AML-193 (cell line): ENCODE measurements around the gene FXYD1.
A peak's percentile ranks its signal among the peaks of the same experiment; 100 is the strongest.

Source experiments
- DNase-seq, 2 experiments: peaks; one replicate each; lab custom pipeline; 2025; lab: John Stamatoyannopoulos, UW

FXYD1 gene

DNA sequence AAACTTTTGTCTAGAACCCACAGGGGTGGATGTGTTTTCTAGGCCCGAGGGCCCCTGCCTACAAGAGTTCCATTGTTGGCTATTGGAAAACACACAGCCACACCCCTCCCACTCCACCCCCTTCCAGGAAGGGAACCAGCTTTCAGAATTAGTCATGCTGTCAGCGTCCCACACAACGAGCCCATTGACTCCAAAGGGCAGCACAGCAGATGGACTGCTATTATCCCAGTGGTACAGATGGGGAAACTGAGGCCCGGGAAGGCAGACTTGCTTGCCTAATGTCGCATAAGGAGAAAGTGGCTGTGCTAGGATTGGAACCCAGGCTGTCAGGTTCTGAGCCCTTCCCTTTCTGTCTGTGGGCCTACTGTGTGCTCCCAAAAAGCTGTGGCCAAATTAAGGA lies 31.1 kb upstream of the FXYD1 start:
- no peak for DNase-seq

DNA sequence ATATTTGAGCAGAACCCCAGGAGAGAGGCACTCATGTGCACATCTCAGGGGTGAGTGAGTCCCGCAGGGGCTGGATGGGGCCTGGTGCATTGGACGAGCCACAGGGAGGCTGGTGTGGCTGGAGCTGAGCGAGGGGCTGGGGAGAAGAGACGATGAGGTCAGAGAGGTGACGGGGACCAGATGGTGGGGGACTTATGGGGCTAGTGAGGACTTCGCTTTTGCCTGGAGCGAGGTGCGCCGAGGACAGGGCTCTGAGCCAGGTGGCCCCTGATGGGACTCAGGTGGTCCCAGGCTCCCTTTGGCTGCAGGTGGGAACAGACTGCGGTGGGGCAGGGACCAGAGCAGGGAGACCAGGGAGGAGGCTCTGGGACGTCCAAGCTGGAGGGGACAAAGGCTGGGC lies 29.9 kb upstream of the FXYD1 start:
- no peak for DNase-seq

DNA sequence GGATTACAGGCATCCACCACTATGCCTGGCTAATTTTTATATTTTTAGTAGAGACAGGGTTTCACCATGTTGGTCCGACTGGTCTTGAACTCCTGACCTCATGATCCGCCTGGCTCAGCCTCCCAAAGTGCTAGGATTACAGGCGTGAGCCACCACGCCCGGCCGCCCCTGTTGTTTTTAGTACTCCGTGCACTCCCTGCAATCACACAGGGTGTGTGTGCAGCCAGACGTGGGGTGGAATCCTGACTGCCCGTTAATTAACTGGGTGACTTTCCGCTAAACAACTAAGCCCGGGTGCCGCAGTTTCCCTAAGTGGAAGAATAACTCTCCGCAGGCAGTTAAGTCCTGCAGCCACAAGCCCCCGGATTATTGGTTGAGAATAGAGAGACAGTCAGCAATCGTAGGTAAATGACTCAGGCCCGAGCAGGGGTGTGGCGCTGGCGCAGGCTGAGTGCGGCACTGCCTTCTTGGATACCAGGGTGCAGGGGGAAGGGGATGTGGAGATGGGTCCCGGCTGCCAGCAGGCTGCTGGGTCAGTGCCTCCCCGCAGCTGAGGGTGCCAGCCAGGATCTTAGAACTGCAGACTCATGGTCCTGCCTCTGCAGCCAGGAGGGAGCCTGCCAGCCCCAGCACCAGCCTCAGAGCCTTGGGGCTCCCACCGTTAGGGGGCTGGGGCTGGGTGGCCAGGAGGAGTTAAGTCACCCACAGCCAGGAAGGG lies 29.1 kb upstream of the FXYD1 start:
- no peak for DNase-seq

DNA sequence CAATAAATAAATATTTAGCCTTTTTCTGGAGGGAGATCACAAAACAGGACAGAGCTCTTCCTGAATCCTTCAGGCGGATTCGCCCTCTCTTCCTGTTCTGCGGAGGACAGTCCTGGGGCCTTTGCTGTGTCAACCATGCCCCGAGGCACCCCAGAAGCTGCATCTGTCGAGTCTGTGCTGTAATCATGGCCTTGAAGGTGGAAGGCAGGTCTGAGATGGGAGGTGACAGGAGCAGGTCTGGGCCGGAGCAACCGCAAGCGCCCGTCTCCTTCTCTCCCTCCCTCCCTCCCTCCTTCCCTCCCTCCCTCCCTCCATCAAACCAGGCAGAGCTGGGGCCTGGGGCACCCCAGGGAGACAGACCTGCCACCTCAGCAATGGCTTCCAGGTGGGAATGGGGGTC lies 27.6 kb upstream of the FXYD1 start:
- no peak for DNase-seq

DNA sequence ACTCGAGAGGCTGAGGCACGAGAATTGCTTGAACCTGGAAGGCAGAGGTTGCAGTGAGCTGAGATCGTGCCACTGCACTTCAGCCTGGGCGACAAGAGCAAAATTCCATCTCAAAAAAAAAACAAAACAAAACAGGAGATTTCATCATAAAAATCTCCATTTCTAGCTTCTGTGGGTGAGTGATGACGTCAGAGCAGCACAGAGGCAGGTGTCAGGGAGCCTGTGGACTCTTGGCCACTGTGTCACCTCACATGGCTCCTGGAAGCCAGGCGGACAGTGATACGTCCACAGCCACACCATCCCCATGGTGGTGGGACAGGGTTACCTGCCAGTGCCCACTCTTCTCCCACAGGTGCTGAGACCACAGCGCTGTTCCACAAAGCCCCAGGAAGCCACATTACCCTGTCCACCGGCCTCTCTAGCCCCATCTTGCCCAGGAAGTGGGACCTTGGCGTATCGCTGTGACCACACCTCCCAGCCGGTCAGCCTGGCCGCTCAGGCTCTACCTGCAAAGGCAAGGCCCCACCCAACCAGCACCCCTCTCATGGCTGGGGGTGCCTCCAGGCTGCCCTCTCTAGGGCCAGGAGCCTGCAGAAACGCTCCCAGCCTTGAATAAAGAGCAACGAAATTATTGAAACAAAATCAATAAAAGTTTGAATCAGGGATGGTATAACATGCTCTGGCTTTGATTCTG lies 25.5 kb upstream of the FXYD1 start:
- DNase-seq, result no peak

DNA sequence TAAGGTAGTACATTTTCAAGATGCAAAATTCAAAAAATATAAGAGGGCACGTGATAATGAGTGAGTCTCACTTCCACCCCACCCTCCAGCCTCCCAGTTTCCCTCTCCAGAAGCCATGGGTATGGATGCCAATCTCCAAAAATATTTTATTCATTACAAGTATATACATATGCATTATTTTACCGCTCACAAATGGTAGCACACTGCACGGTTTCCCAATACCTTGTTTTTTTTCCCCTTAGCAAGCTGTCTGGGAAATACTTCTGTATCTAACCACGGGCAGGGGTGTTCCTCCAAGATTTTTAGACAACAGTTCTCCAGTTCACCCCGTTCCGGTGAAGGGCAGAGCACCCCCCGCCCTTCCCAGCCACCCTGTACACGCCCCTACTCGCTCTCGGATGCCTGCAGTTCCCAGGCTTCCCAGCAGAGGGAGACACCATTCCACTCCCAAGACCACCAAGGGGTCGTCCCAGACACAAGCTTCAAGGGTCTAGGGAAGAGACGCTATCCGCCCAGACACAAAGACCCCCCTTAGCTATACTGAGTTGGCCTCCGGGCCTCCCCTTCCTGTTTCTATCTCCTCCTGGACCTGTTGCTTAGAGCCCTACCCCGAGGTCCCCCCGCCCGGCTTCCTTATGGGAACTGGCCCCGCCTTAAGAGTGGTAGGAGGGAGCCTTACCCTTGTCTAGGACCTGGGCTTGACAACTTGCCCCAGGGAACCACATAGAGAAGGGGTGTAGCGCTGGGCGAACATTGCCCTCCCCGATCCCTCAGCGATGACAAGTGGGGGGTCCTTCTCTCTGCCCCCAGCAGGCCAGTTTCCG lies 24.1 kb upstream of the FXYD1 start:
- DNase-seq, result peak; percentile 3 to 10

DNA sequence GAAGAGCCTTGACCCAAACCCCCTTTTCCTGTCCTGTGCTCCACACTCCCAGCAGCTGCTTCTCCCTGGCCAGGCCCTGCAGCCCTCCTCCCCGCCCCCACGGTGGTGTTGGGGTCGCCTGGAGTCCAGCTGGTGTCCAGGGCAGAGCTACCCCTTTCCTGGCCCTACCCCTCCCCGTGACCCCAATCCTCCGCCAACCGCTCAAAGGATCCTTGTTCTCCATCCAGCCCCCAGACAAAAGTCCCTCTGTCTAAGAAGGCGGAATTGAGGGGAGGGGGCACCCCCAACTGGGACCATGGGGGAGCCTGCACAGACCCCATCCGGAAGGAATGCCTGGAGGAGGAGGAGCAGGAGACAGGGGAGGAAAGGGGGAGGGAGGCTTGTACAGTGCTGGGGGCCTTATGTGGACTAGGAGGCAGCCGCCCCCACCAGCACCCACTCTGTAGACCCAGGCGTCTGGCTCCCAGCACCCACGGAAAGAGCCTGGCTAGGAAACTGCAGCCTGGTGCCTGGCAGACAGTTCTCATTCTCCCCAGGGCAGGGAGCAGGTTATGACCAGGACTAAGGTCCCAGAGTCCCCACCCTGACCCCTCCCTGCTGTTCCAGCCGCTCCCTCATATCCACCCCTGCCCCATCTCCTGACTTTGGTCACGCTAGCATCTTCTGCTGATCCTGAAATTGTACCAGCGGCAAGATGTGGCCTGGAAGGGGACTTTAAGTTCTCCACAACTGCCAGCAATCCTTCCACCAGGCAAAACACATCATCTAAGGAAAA lies 23.3 kb upstream of the FXYD1 start, which contains the start of gene FXYD3:
FXYD3 (plus strand) TSS at position 647 of the 775 bp plus-strand sequence. CDS start 3,554 bp downstream, outside the sequence.
- DNase-seq, result no peak

DNA sequence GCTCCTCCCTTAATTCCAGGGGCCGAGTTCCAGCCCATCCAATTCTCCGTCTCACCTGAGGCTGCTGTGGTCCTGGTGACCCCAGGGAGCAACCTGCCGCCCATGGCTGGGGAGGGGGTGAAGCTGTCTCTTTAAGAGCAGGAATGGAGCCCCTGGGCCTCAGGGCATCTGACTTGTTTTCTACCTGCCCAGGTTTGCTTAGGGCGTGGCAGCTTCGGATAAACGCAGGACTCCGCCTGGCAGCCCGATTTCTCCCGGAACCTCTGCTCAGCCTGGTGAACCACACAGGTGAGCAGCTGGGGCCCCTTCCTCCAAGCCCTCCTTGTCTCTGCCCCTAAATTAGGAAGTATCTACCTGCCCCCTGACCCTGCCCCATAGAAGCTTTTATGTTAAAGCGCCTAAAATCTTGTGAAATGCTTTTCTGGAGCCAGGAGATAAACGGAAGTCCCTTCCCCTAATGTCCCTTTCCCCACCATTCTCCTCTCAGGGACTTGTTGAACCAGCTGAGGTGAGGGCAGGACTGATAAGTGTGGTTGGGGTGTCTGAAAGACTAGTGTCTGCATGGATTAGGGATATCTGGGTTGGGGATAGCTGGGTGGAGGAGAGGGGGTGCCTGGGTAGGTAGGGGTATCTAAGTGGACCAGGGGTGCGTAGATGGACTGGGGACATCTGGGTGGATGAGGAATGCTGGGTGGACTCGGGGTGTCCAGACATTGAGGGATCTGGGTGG lies 22.4 kb upstream of the FXYD1 start:
- no peak for DNase-seq

DNA sequence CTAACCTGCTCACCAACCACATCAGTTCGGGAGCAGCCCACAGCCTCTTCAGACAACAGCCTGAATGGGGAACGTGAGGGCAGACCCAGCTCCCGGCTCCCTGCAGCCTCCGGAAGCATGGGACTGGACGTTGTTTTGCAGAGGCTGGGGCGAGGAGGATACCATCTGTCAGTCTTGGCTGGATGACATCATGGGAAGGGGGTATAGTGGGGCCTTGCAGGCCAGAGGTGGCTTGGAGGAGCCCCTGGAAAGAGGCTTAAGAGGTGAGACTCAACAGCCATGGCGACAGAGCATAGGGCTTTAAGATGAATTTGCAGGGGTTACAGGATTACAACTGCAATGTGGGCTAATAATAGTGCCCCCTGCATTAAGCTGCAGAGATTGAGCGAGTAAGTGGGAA lies 21.5 kb upstream of the FXYD1 start:
- DNase-seq, result no peak

DNA sequence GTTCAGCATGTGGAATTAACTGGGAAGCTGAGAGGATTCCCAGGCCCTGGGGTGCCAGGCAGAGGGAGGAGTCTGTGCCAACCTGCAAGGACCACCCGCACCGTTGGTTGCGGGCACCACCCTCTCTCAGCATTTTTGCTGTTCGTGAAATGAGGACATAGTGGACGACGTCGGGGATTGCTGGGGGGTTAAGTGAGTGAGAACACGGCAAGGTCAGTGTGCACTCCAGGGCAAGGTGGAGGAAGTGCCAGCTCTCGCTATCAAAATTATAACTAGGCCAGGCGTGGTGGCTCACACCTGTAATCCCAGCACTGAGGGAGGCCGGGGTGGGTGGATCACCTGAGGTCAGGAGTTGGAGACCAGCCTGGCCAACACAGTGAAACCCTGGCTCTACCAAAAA lies 20.8 kb upstream of the FXYD1 start:
- DNase-seq, result no peak

DNA sequence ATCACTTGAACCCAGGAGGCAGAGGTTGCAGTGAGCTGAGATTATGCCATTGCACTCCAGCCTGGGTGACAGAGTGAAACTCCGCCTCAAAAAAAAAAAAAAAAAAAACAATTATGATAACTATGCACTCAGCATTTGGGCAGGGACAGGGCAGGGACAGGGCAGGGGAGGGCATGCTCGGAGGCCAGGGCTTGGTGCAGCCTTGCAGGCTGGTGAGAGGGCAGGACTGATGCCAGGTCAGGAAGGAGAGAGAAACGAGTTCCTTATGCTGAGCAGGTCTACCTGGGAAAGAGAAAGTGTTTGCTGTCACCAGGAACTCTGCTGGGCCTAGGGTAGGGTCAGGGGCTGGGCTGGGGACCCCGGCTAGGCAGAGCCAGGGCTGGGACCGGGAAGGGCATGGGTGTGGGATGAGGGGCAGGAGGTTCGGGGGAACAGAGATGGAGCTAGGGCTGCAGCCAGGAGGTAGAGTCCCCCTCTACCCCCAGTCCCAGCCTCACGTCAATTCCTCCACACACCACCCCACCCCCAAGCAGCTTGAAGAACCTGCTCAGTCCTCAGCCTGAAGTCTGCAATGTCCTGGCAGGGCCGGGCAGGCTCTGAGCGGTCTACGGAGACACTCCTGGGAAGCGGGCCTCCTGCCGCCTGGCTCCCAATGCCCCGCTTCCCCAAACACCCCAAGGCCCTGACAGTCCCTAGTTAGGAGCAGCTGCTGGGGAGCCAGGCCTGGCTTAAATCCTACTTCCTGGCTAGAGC lies 20.2 kb upstream of the FXYD1 start:
- DNase-seq, result no peak

DNA sequence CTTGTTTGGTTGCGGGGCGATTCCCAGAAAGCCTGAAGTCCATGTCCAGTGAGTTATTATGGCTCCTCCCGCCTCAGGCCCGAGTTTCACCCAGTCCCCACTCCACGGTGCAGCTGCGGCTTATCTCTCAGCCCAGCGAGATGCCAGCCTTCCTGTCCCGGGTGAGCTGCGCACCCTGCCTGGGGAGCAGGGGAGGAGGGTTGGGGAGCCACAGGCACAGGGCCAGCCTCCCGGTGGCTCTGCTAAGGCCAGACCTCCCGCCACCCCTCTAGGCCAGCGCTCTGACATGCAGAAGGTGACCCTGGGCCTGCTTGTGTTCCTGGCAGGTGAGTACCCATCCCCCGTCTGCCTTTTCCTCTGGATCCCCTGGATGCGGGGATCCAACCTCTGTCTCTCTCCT lies 19.5 kb upstream of the FXYD1 start:
- DNase-seq, result no peak

DNA sequence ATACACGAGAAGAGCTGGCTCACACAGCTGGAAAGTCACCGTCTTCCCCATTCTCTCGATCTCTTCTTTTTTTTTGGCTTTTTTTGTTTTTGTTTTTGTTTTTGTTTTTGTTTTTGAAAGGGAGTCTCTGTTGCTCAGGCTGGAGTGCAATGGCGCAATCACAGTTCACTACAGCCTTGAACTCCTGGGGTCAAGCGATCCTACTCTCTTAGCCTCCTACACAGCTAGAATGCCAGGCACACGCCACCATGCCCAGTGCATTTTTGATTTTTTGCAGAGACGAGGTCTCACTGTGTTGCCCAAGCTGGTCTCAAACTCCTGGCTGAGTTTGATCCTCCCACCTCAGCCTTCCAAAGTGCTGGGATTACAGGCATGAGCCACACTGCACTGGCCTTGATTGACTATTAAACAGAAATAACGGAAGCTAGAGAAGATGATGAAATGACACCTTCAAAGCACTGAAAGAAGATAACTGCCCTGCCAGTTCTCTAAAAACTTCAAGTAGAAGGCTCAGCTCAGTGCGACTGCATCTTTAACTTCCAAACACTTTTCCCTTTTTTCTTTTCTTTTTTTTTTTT lies 19.0 kb upstream of the FXYD1 start:
- DNase-seq, result no peak

DNA sequence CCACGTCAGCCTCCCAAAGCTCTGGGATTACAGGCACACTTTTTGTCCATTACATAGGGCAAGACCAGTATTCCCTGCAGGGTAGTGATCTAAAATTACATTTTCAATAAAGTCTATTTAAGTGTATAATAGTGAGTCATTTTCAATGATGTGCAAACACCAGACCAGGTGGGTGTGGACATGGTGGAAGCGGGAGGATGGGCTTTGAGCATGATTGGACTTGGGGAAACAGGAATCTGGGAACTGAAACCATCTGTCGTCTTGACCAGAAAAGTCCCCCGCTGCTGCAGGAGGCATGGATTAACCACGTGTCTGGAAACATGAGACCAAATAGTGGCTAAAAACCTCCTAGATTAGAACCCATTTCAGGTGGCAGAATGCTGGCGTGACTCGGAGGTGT lies 18.1 kb upstream of the FXYD1 start:
- no peak for DNase-seq

DNA sequence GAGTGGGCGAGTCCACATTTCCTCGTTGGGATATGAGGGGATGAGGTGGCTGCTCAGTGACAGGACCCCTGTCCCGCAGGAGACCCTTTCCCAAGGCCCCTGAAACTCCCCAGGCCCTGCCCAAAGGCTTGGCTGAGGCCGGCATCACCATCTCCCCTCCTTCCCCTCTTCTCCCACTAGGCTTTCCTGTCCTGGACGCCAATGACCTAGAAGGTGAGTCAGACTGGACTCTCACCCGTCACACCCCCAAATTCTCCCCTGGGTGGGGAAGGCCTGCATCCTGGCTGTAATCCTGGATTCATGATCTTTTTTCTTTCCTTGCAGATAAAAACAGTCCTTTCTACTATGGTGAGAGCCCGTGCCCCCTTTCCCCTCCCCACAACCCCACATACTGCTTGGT lies 17.7 kb upstream of the FXYD1 start:
- no peak for DNase-seq

DNA sequence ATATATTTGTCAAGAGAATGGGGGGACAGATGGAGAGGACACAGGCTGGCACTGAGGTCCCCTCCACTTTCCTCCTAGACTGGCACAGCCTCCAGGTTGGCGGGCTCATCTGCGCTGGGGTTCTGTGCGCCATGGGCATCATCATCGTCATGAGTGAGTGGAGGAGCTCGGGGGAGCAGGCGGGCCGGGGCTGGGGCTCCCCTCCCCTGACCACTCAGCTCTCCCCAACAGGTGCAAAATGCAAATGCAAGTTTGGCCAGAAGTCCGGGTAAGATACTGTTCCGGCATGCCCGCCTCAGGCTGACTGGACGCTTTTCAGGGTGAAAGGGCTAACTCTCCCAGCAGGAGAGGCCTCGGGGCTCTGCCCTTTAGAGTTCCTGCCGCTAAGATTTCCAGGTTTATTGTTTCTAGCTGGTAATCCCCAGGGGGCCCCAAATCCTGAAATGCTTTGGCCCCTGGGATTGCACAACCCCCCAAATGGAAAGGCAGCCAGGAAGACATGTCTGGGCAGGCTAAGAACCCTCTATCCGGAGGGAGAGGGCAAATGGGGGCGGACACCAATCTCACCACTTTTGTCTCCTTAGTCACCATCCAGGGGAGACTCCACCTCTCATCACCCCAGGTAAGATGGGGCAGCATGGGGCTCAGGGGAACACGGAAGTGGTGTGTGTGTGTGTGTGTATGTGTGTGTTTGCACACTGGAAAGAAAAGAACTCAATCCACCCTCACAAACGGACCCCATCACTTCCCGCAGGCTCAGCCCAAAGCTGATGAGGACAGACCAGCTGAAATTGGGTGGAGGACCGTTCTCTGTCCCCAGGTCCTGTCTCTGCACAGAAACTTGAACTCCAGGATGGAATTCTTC lies 15.7 kb upstream of the FXYD1 start:
- DNase-seq, result no peak

DNA sequence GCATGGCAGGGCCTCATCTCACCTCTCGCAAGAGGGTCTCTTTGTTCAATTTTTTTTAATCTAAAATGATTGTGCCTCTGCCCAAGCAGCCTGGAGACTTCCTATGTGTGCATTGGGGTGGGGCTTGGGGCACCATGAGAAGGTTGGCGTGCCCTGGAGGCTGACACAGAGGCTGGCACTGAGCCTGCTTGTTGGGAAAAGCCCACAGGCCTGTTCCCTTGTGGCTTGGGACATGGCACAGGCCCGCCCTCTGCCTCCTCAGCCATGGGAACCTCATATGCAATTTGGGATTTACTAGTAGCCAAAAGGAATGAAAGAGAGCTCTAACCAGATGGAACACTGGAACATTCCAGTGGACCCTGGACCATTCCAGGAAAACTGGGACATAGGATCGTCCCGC lies 15.1 kb upstream of the FXYD1 start:
- DNase-seq, result no peak

DNA sequence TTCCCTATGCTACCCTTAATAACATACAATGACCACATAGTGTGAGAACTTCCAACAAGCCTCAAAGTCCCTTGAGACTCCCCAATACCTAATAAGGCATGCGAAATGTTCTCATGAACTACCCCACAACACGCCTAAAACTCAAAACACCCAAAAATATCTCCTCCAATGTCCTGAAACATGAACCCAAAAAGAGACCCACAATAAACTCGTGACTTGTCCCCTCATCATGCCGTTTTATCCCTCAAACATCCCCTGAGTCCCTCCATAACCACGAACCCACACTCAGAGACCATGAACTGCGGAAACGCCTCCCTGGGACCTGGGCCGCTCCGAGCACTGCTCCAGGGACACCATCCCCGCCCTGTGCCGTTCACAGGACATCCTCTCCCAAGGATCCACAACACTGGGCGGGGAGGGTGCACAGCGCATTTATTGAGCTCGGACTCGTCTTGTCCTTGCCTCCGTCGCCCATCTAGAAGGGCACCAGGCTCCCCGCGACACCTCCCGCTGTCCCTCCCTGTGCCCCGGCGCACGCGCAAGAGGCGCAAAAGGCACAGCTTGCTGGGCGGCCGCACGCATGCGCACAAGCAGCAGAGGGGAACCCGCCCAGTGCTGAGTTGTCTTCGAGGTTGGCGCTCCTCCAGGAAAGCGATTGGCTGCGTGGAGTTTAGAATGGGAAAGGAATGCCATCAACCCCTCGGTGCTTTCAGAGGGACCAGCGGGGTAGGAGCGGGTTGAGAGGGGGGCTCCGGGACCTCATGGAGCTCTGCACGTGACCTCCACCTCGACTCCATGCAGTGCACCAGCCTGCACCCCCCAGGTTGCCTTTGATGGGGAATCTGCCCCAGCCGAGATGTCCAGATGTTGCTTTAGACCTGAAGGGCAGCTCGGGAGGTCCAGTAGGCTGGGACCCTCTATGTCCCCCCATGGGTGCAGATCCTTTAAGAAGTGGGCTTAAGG lies 14.2 kb upstream of the FXYD1 start:
- peak; percentile 30 to 49 for DNase-seq
